HepG2 (cell line): Measurements from ENCODE around the gene PCP4L1. TPM values are rescaled to one million over a fixed set of nuclear protein-coding genes. Genes with fewer than 3 reads are reported as not detected.

Source experiments
- ATAC-seq: fragments of 200-7000 bp; cut with Tn5 transposase; 3 replicates; pipeline ENCODE4 v1.9.1; 2020; ENCODE audit warnings: mild to moderate bottlenecking, moderate library complexity
- BruUV-seq: library from RNA; stranded (reverse); fragments of 400-500 nt; replicated peaks from 2 replicates; lab custom pipeline; 2021; lab: Mats Ljungman, UMichigan
- CTCF ChIA-PET: fragments of 300-600 bp; formaldehyde crosslinking; extraction: SDS; loops from one replicate; lab custom pipeline; 2021; ENCODE audit warnings: low total read pairs, inconsistent platforms, low intra/inter-chr PET ratio; lab: Yijun Ruan, JAX
- POLR2A ChIA-PET: fragments of 350-600 bp; sonication (Branson Sonifier 250); formaldehyde crosslinking; loops from one replicate; lab custom pipeline; 2020; ENCODE audit warnings: antibody characterized with exemption, inconsistent platforms; lab: Yijun Ruan, JAX
- DNase-seq: peaks from one replicate; pipeline ENCODE4 v3.0.0-alpha.2; 2015; ENCODE audit warnings: low spot score
- FAIRE-seq: peaks from 3 replicates; lab custom pipeline; 2011; peaks lifted over from hg19 to GRCh38; lab: Jason Lieb, UNC
- H2AFZ ChIP-seq: one replicate; pipeline ENCODE4 v1.6.1; 2011; ENCODE audit warnings: low read length, inconsistent platforms
- H3K27ac ChIP-seq: fragments of 300-600 bp; 3 replicates; pipeline ENCODE4 v1.8.0; 2011; ENCODE audit warnings: mixed run types, mild to moderate bottlenecking, mixed read lengths, low read length, inconsistent platforms; ENCODE audit not compliant: insufficient read depth; ENCODE audit errors: extremely low read length
- H3K27me3 ChIP-seq, 2 experiments: fragments of 200-600 bp in 1 of 2; 2 replicates in 1 of 2; 3 replicates in 1 of 2; pipeline versions ENCODE4 v1.6.0 to v1.8.0; 2011; ENCODE audit warnings: low read length in 2 of 2, mild to moderate bottlenecking in 2 of 2, moderate library complexity in 2 of 2, inconsistent platforms in 1 of 2; ENCODE audit not compliant: insufficient read depth in 2 of 2, control insufficient read depth in 1 of 2
- H3K36me3 ChIP-seq, 2 experiments: fragments of 200-600 bp in 1 of 2; replicated peaks in 1 of 2; 2 replicates in 1 of 2; 3 replicates in 1 of 2; pipeline versions ENCODE4 v1.5.1 to v1.8.0; 2011; ENCODE audit warnings: low read length in 2 of 2, inconsistent platforms in 1 of 2; ENCODE audit not compliant: insufficient read depth in 2 of 2, control insufficient read depth in 1 of 2
- H3K4me1 ChIP-seq: 2 replicates; pipeline ENCODE4 v1.5.1; 2012; ENCODE audit warnings: low read length, inconsistent platforms; ENCODE audit not compliant: insufficient read depth
- H3K4me2 ChIP-seq: 2 replicates; pipeline ENCODE4 v1.6.0; 2011; ENCODE audit warnings: low read depth, low read length, inconsistent platforms
- H3K4me3 ChIP-seq, 3 experiments: fragments of 200-600 bp in 1 of 3; sonication (generic), shearing (Covaris generic) in 1 of 3; replicated peaks in 1 of 3; 2 replicates each; pipeline ENCODE4 v1.5.1; 2011 to 2016; ENCODE audit warnings: low read length in 3 of 3, inconsistent platforms in 2 of 3, low read depth in 2 of 3, mild to moderate bottlenecking in 2 of 3, control low read depth in 1 of 3, mixed read lengths in 1 of 3; ENCODE audit not compliant: insufficient read depth in 1 of 3
- H3K79me2 ChIP-seq: one replicate; pipeline ENCODE4 v1.6.1; 2011; ENCODE audit warnings: low read length, inconsistent platforms; ENCODE audit not compliant: insufficient read depth
- H3K9ac ChIP-seq: 2 replicates; pipeline ENCODE4 v1.6.0; 2011; ENCODE audit warnings: mild to moderate bottlenecking, low read depth, low read length, inconsistent platforms; ENCODE audit not compliant: insufficient read depth
- H3K9me3 ChIP-seq: 2 replicates; pipeline ENCODE4 v1.5.1; 2012; ENCODE audit warnings: mild to moderate bottlenecking, low read length
- H4K20me1 ChIP-seq: 2 replicates; pipeline ENCODE4 v1.6.0; 2011; ENCODE audit warnings: inconsistent platforms, mild to moderate bottlenecking, low read length, moderate library complexity; ENCODE audit not compliant: insufficient read depth
- ATAD3A ChIP-seq: sonication (generic); formaldehyde crosslinking; IDR thresholded peaks from 2 replicates; pipeline ENCODE4 v1.4.0; 2020; ENCODE audit warnings: missing genetic modification reagents
- ATF1 ChIP-seq: IDR thresholded peaks from 2 replicates; pipeline ENCODE4 v1.6.1; 2016; ENCODE audit warnings: mild to moderate bottlenecking, control low read depth
- CREB1 ChIP-seq, 2 experiments: fragments of 450-650 bp in 1 of 2; IDR thresholded peaks; 2 replicates each; pipeline ENCODE4 v1.6.1; 2016 to 2017; ENCODE audit warnings: control low read depth in 1 of 2, mild to moderate bottlenecking in 1 of 2, missing compliant biosample characterization in 1 of 2, missing genetic modification characterization in 1 of 2
- RELA ChIP-seq: sonication (generic); formaldehyde crosslinking; IDR thresholded peaks from 2 replicates; pipeline ENCODE4 v1.4.0; 2020; ENCODE audit warnings: missing genetic modification reagents
- RNF2 ChIP-seq: fragments of 450-650 bp; conservative IDR thresholded peaks from 2 replicates; pipeline ENCODE4 v1.6.1; 2016; ENCODE audit warnings: low read depth
- SETDB1 ChIP-seq: sonication (generic); formaldehyde crosslinking; IDR thresholded peaks from 2 replicates; pipeline ENCODE4 v1.5.1; 2020; ENCODE audit warnings: missing genetic modification reagents, mild to moderate bottlenecking, borderline replicate concordance
- TEAD3 ChIP-seq: optimal IDR thresholded peaks from 2 replicates; pipeline ENCODE3; 2016; ENCODE audit warnings: borderline replicate concordance
- TFDP2 ChIP-seq: sonication (generic); formaldehyde crosslinking; IDR thresholded peaks from 2 replicates; pipeline ENCODE4 v1.4.0; 2020; ENCODE audit warnings: missing genetic modification reagents
- ZMAT3 ChIP-seq: sonication (generic); formaldehyde crosslinking; conservative IDR thresholded peaks from 2 replicates; pipeline ENCODE4 v1.7.0; 2021; ENCODE audit warnings: missing genetic modification reagents
- ZNF224 ChIP-seq: sonication (generic); formaldehyde crosslinking; IDR thresholded peaks from 2 replicates; pipeline ENCODE4 v1.5.0; 2020; ENCODE audit warnings: mild to moderate bottlenecking, missing genetic modification reagents
- ZNF383 ChIP-seq: sonication (generic); formaldehyde crosslinking; IDR thresholded peaks from 2 replicates; pipeline ENCODE4 v1.4.0; 2020; ENCODE audit warnings: missing genetic modification reagents, mild to moderate bottlenecking, borderline replicate concordance
- ZNF430 ChIP-seq: sonication (generic); formaldehyde crosslinking; IDR thresholded peaks from 2 replicates; pipeline ENCODE4 v1.9.0; 2021; ENCODE audit warnings: mild to moderate bottlenecking, missing genetic modification reagents
- ZNF484 ChIP-seq: sonication (generic); formaldehyde crosslinking; IDR thresholded peaks from 2 replicates; pipeline ENCODE4 v1.5.1; 2020; ENCODE audit warnings: mild to moderate bottlenecking, low read depth, missing genetic modification reagents, borderline replicate concordance
- ZNF607 ChIP-seq: sonication (generic); formaldehyde crosslinking; IDR thresholded peaks from 2 replicates; pipeline ENCODE4 v1.5.1; 2020; ENCODE audit warnings: missing genetic modification reagents, mild to moderate bottlenecking, borderline replicate concordance
- ZNF879 ChIP-seq: sonication (generic); formaldehyde crosslinking; IDR thresholded peaks from 2 replicates; pipeline ENCODE4 v1.8.1; 2023; ENCODE audit warnings: missing genetic modification reagents
- ZSCAN9 ChIP-seq: IDR thresholded peaks from 2 replicates; pipeline ENCODE4 v1.6.1; 2016; ENCODE audit warnings: borderline replicate concordance
- WGBS: methylation state at CpG from one replicate; pipeline ENCODE4 v1.1.6; 2017; ENCODE audit warnings: low lambda C conversion rate; 5-methylcytosine and 5-hydroxymethylcytosine counted together
- in situ Hi-C: cut with HindIII; loops from 2 replicates; pipeline ENCODE4 v1.10.0; 2017; ENCODE audit warnings: low pct_unique_long_range_greater_than_20kb; ENCODE audit not compliant: extremely low pct_ligation_motif_present
- intact Hi-C: fragments of 100-400 bp; cut with micrococcal nuclease; formaldehyde crosslinking; loops from one replicate; pipeline ENCODE4 v1.10.0; 2022; ENCODE audit not compliant: unreplicated experiment
- polyA plus RNA-seq, 8 experiments: library from polyadenylated mRNA; depleted of rRNA in 3 of 8; stranded (reverse) in 7 of 8; unstranded in 1 of 8; fragments of >200 nt; fragmentation: Illumina TruSeq in 4 of 8; extraction: Trizol in 4 of 8; gene quantifications; 2 replicates each; pipeline versions ENCODE4 v1.2.1 to v1.2.3, GENCODE V29; 2011 to 2016; ENCODE audit warnings: low read depth in 4 of 8, missing spikeins in 1 of 8, mixed read lengths in 1 of 8; ENCODE audit not compliant: insufficient read depth in 1 of 8
- total RNA-seq, 5 experiments: library from RNA; depleted of rRNA; stranded (reverse); fragments of >200 nt; fragmentation: Illumina TruSeq; extraction: Trizol; gene quantifications; 2 replicates each; pipeline ENCODE4 v1.2.3, GENCODE V29; 2016; ENCODE audit warnings: low read depth in 1 of 5
- TF ChIP-seq, protein P1 (sequence below): sonication (generic); formaldehyde crosslinking; IDR thresholded peaks from 2 replicates; pipeline ENCODE4 v1.4.0; 2020; ENCODE audit warnings: mild to moderate bottlenecking, missing genetic modification reagents, borderline replicate concordance

Gene PCP4L1
- total and polyA plus RNA-seq, 2 of the 13 experiments (the other 11 are each of a cell fraction or from before 2014, with no cell fraction given), result 0.28 TPM; not detected in 1

- FAIRE-seq, result no peak
- no peaks in the 10 kb centered on the region for H3K9me3 ChIP-seq
- peaks cover 36% of the 10 kb centered on the region for H3K4me1 ChIP-seq
- H3K4me3 ChIP-seq, result no peak overlapping the region
- no peaks in the 10 kb centered on the region for H4K20me1 ChIP-seq
- H3K4me2 ChIP-seq, result 0 out of 2 replicates have a peak overlapping the region, but pooled peaks have one; percentile 45
- no peak for ATAC-seq
- no peak overlapping the region for H3K27ac ChIP-seq
- POLR2A ChIA-PET, result interaction anchor here (0.8 to 2.5 kb wide), 6 partner anchors 23 to 82 kb away, joined by 3 to 17 read pairs (median 6); partner anchors contain the start of genes SDHC and TOMM40L
- H3K36me3 ChIP-seq, result no peaks in the 10 kb centered on the region
- WGBS, result 83% methylated on average over 1 of the region's 1 CpG
- no TSS peak for BruUV-seq
- CTCF ChIA-PET, result interaction anchor here (0.8 to 3.2 kb wide), 4 partner anchors 60 to 98 kb away, joined by 8 to 36 read pairs (median 17); partner anchors contain the start of gene TOMM40L
- no peaks in the 10 kb centered on the region for H3K79me2 ChIP-seq
- in situ Hi-C loops, result loop anchor here (5.0 kb wide), 1 partner anchor 63 kb away; the partner anchor contains the start of gene TOMM40L
- no peak overlapping the region for H3K9ac ChIP-seq
- intact Hi-C loops, result loop anchor here (1.0 to 2.0 kb wide), 3 partner anchors 60 to 81 kb away; partner anchors contain the start of gene TOMM40L
- TF ChIP-seq RELA (CRISPR knock-in tag) (no peak), CREB1 (IDR thresholded peaks at IDR 0.05) (peak; percentile 77), CREB1 (CRISPR knock-in tag; IDR thresholded peaks at IDR 0.05) (no peak), ZNF383 (no peak), ZNF879 (CRISPR knock-in tag) (no peak), ZSCAN9 (CRISPR knock-in tag) (no peak)
- TF ChIP-seq, all 625 proteins: peak for 1
- no peak for DNase-seq
- Histone ChIP-seq H3K27me3 (no peaks in the 10 kb centered on the region; a peak in 1 of 5 replicates), H2AFZ (no peak overlapping the region)
Measured at GRCh38 chr1:161290779-161291178, 32.2 kb downstream of the PCP4L1 start.

GRCh38 chr1:161297415-161297814, 38.9 kb downstream of the PCP4L1 start:
- Histone ChIP-seq H4K20me1 (no peaks in the 10 kb centered on the region), H3K4me3 (no peak overlapping the region), H3K9ac (no peak overlapping the region), H3K4me1 (peaks cover 8% of the 10 kb centered on the region; the same call in 1 of the 2 replicates), H3K27ac (no peak overlapping the region), H3K36me3 (no peaks in the 10 kb centered on the region), H3K27me3 (no peaks in the 10 kb centered on the region), H3K79me2 (no peaks in the 10 kb centered on the region), H2AFZ (no peak overlapping the region), H3K4me2 (no peak overlapping the region), H3K9me3 (no peaks in the 10 kb centered on the region)
- no peak for DNase-seq
- no TSS peak for BruUV-seq
- CTCF ChIA-PET, result no interaction called here
- intact Hi-C loops (no loop called here), in situ Hi-C loops (no loop called here)
- no peak for FAIRE-seq
- ATAC-seq, result no peak
- POLR2A ChIA-PET, result interaction anchor here (1.4 kb wide), 1 partner anchor 9 kb away, joined by 6 read pairs; no protein-coding TSS in a partner anchor
- no peak for TF ChIP-seq ATAD3A (CRISPR knock-in tag)
- no peak for TF ChIP-seq ATF1
- no peak for TF ChIP-seq TEAD3
- no peak for TF ChIP-seq ZNF607 (CRISPR knock-in tag)
- no peak for TF ChIP-seq ZNF430
- TF ChIP-seq, protein P1, sequence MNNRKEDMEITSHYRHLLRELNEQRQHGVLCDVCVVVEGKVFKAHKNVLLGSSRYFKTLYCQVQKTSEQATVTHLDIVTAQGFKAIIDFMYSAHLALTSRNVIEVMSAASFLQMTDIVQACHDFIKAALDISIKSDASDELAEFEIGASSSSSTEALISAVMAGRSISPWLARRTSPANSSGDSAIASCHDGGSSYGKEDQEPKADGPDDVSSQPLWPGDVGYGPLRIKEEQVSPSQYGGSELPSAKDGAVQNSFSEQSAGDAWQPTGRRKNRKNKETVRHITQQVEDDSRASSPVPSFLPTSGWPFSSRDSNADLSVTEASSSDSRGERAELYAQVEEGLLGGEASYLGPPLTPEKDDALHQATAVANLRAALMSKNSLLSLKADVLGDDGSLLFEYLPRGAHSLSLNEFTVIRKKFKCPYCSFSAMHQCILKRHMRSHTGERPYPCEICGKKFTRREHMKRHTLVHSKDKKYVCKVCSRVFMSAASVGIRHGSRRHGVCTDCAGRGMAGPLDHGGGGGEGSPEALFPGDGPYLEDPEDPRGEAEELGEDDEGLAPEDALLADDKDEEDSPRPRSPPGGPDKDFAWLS (CRISPR knock-in tag), result no peak
- TF ChIP-seq ZNF484 (CRISPR knock-in tag), result no peak
- no peak for TF ChIP-seq ZMAT3 (CRISPR knock-in tag)
- TF ChIP-seq RNF2, result no peak
- TF ChIP-seq ZNF224 (CRISPR knock-in tag), result no peak
- TF ChIP-seq SETDB1 (CRISPR knock-in tag), result no peak
- TF ChIP-seq TFDP2 (CRISPR knock-in tag), result no peak
